Mammary epithelial cell (primary cell): ENCODE results near the gene SOX5.

ENCODE experiments used
- EZH2 ChIP-seq: IDR thresholded peaks from 2 replicates; pipeline ENCODE4 v1.6.1; 2012; ENCODE audit warnings: low read length, inconsistent platforms, borderline replicate concordance
- TF ChIP-seq, protein P1 (sequence below), 2 donors: IDR thresholded peaks in 1 of 2; conservative IDR thresholded peaks in 1 of 2; 2 replicates each; pipeline ENCODE4 v1.5.1; 2011 to 2012; ENCODE audit warnings: inconsistent platforms in 2 of 2, low read length in 2 of 2, mild to moderate bottlenecking in 2 of 2, control low read depth in 1 of 2, low read depth in 1 of 2; ENCODE audit not compliant: insufficient read depth in 1 of 2; ENCODE audit errors: extremely low read depth in 1 of 2

DNA sequence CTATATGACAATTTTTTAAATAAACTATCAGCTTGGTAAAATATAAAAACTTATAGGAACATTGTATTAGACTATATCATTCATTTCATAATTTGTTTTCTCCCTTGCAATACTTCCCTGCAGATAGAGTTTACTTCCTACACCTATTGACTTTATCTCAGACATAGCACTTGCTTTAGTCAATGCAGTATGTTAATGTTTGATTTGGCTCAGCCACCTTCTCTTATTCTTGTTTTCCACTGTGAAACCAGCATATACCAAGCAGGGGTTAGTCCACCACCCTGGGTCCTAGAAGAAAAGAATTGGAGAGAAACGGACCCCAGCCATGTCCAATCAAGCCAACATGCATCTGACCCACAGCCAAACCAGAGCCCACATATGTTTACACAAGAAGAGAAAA is 10.4 kb upstream of the SOX5 start:
- TF ChIP-seq, protein P1, sequence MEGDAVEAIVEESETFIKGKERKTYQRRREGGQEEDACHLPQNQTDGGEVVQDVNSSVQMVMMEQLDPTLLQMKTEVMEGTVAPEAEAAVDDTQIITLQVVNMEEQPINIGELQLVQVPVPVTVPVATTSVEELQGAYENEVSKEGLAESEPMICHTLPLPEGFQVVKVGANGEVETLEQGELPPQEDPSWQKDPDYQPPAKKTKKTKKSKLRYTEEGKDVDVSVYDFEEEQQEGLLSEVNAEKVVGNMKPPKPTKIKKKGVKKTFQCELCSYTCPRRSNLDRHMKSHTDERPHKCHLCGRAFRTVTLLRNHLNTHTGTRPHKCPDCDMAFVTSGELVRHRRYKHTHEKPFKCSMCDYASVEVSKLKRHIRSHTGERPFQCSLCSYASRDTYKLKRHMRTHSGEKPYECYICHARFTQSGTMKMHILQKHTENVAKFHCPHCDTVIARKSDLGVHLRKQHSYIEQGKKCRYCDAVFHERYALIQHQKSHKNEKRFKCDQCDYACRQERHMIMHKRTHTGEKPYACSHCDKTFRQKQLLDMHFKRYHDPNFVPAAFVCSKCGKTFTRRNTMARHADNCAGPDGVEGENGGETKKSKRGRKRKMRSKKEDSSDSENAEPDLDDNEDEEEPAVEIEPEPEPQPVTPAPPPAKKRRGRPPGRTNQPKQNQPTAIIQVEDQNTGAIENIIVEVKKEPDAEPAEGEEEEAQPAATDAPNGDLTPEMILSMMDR (conservative IDR thresholded peaks at IDR 0.05 in 1 of 2, IDR thresholded peaks at IDR 0.05 in 1 of 2; ENCODE audit: extremely low read depth in 1 of 2, insufficient read depth in 1 of 2, low read depth in 1 of 2, low read length in 2 of 2), result no peak
- no peak for TF ChIP-seq EZH2
